Smooth muscle cell of bladder (primary cell): ENCODE data around the gene DARS1. TPM values are rescaled to one million over a fixed set of nuclear protein-coding genes. Genes with fewer than 3 reads are reported as not detected.

Source experiments
- total RNA-seq: library from RNA; depleted of rRNA; stranded (reverse); fragments of >200 nt; gene quantifications from 2 replicates; pipeline ENCODE4 v1.2.3, GENCODE V29; 2014

DARS1 gene
- 75.5 and 118 TPM in 2 replicates for total RNA-seq

GRCh38 chr2:135985018-135985825, at the start of gene DARS1:
DARS1 (minus strand) TSS chr2:135985626; CDS start chr2:135985468, 158 bp downstream.

GRCh38 chr2:135876066-135876711, 109.2 kb downstream of the DARS1 start, which contains the start of gene MCM6:
MCM6 (minus strand) TSS chr2:135876443; CDS start chr2:135876365, 78 bp downstream.

Other genes with a start within 250 kb of the DARS1 start
- gene UBXN4, start 243.8 kb downstream of the DARS1 start, total RNA-seq: 63.0 and 67.2 TPM in 2 replicates
- gene LCT, start 148.4 kb downstream of the DARS1 start, total RNA-seq: not detected in 2 replicates
- 7.1 and 8.2 TPM in 2 replicates for gene MCM6, start 109.2 kb downstream of the DARS1 start, total RNA-seq
- 0.92 TPM in 1 of 2 replicates, not detected in the other for gene CXCR4, start 132.5 kb upstream of the DARS1 start, total RNA-seq